COLO668 (cell line): ENCODE measurements around the gene TALDO1.

Experiments
- DNase-seq: peaks from one replicate; lab custom pipeline; 2025; ENCODE audit not compliant: unreplicated experiment; lab: John Stamatoyannopoulos, UW

Gene TALDO1

DNA sequence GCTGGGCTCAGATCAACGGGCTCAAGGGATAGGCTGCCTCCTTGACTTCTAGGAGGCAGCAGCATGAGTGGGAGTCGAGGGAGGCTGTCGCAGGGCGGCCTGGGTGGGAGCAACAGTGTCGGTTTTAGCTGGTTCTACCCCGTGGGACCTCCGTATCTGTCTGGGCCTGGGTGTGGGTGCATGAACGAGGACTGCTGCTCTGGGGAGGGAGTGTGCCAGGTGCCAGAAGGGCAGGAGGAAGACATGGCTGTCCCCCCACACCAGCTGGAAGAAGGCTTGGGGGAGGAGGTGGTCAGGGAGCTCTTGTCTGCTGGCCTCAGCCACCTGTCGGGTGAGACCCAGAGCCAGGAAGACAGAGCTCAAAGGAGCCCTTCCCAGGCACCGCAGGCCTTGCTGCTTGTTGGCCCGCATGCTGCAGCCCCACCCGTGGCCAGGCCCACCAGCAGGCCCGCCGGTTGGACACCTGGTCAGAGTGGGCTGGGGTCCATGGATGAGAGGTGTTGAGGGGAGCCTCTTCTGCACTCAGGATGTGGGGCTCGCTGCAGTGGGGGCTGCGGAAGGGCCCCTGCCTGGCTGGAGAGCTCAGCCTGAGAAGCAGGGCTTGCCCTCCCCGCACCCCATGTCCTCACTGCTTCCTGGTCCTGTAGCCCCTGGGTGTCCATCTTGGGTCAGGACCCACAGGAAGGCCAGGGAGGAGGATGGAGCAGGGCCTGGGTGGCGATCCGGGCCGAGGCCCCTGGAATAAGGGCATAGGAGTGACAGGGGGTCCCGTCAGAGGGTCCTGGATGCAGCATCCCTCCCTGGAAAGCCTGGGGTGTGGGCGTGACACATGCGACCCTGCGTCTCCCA is 39.2 kb downstream of the TALDO1 start:
- no peak for DNase-seq

DNA sequence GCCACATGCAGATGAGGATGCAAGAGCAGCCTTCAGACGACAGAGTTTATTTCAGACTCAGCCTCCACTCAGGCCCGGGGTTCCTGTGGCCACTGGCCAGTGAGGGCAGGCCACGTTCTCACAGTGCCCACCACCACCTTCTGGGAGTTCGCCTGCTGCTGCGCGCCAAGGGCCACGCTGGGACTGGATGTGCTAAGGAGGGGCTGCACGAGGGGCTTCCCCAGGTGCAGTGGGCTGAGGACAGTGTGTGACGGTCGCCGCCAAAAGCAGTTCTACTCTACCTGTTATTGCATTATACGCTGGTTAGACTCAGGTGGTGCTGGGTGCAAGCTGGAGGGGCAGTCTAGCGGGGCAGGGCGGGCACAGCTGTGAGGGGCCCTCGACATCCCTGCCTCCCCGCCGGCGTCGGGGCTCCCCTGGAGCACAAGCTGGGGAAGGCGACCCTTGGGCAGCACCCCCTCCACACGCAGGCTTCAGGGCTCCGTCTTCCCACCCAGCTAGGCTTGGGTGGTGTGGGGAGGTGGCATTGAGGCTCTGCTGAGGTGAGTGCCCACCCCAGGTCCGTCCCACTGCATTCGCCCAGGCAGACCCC is 39.9 kb downstream of the TALDO1 start:
- DNase-seq = no peak

DNA sequence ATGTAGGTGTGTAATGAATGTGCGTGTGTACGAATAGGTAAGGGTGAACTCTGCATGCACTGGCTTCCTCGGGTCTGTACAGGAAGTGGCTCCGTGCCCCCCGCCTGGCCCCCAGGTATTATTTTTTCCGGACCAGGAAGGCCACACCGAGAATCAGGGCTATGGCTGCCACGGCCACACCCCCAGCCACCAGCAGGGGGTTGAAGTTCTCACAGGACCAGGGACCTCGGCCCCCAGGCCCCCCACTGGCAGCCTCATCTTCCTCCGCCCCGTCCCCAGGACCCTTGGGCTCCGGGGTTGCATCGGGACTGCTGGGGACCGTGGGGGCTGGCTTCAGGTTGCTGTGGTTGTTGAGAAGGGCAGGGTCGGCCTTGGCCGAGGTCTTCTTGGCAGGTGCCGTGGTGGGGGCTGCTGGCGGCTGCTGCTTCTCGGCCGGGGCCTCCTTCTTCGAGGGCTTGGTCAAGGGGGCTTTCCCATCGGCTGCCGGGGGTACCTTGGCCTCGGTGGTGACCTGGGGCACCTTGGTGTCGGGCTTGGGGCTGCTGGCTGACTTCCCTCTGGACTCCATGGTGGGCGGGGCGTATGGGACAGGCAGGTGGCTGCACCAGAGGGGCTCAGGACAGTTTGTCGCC is 40.9 kb downstream of the TALDO1 start:
- no peak for DNase-seq

DNA sequence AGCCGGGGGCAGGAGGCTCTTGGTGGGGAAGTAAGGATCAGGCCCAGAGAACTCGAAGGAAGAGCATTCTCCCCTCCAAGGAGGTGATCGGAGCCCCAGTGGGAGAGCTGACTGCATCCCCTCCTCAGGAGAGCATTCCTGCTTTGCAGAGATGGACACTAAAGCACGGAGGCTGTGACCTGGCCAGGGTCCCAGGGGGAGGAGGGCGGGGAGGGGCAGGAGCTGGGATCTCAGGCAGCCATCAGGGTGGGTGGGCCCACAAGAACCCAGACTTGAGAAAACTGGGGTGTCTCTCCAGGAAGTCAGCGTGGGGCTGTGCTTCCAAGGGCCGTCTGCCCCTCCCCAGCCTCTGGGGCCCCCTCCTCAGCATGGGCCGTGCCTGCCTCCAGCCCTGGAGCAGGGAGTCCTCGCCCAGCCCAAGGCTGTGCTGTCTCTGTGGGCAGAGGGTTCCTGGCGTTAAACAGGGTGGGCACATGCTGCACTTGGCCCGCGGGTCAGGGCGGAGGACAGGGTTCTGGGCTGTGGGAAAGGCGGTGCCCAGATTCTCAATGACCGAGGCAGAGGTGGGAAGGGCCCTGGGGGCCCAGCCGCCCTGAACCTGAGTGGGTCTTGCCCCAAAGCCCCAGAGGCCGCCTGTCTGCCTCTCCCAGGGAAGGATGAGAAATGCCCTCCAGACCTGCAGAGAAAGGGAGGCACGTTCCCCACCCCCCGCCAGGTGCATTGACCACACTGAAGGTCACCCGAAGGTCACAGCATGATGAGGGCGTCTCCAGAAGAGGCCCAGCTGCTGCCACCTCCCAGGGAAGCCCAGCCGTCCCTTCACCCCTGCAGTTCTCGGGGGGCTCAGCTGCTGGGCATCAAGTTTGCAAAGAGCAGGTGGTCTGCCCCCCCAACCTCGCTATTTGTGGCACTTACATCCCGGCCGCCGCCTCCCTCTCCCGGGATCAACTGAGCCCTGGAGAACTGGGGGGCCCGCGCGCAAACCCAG is 42.0 kb downstream of the TALDO1 start:
- DNase-seq = peak; percentile 13

DNA sequence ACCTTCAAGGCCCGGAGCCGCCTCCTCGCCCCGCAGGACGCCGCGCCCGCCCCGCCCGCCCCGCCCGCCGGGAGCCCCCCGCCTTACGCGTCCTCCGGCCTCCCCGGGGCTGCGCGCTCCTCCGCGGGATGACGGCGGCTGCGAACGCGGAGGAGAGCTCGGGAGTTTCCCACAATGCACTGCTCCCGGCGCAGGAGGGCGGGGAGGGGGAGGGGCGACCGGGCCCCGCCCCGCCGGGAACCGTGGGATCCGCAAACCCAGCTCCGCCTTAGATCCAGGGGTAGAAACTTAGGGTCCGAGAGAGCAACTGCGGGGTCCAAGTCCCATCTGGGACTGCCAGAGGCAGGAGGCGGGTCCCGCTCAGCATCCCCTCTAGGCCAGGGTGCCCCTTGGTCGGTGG is 42.7 kb downstream of the TALDO1 start, which contains the start of gene CEND1:
Gene CEND1, minus strand, starts transcription at position 148 of the 400 bp plus-strand sequence. CDS start 1,514 bp downstream, outside the sequence.
- DNase-seq = peak; percentile 37

GRCh38 chr11:790721-791564 is 43.7 kb downstream of the TALDO1 start:
- DNase-seq = no peak

GRCh38 chr11:791658-792534 is 44.6 kb downstream of the TALDO1 start:
- DNase-seq = no peak

DNA sequence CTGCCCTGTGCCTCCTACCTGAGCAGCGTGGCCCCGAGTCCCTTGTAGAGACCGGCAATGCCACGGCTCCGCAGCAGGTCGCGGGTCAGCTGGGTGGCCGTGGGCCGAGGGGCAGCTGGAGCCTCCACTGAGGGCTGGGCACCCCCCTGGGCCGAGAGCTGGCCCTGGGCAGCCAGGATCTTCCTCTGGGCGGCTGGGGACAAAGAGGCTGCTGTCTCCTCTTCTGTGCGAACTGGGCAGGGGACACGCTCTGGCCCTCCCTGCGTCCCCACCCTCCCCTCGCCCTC is 45.2 kb downstream of the TALDO1 start:
- DNase-seq = no peak

DNA sequence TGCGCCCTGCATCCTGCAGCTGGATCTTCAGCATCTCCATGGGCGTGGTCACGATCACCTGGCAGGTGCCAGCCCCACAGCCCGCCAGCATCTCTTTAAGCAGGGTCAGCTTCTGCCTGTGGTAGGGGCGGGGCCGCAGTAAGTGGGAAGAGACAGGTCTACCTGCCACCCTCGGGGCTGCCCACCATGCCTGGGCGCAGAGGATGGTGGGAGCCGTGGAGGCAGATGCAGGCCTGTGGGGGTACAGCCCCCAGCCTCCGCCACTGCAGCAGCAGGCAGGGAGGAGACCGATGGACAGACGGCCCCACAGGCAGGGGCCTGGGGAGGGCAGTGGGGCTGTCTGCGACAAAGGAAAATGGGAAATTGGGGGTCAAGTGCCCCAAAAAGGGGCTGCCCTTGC is 45.6 kb downstream of the TALDO1 start:
- peak; percentile 39 for DNase-seq

- DNase-seq = no peak
Measured at GRCh38 chr11:793556-793955, 46.3 kb downstream of the TALDO1 start.

- no peak for DNase-seq
Measured at GRCh38 chr11:794013-794765, 46.9 kb downstream of the TALDO1 start.

- peak; percentile 5 for DNase-seq
Measured at GRCh38 chr11:794766-795633, 47.7 kb downstream of the TALDO1 start.

DNA sequence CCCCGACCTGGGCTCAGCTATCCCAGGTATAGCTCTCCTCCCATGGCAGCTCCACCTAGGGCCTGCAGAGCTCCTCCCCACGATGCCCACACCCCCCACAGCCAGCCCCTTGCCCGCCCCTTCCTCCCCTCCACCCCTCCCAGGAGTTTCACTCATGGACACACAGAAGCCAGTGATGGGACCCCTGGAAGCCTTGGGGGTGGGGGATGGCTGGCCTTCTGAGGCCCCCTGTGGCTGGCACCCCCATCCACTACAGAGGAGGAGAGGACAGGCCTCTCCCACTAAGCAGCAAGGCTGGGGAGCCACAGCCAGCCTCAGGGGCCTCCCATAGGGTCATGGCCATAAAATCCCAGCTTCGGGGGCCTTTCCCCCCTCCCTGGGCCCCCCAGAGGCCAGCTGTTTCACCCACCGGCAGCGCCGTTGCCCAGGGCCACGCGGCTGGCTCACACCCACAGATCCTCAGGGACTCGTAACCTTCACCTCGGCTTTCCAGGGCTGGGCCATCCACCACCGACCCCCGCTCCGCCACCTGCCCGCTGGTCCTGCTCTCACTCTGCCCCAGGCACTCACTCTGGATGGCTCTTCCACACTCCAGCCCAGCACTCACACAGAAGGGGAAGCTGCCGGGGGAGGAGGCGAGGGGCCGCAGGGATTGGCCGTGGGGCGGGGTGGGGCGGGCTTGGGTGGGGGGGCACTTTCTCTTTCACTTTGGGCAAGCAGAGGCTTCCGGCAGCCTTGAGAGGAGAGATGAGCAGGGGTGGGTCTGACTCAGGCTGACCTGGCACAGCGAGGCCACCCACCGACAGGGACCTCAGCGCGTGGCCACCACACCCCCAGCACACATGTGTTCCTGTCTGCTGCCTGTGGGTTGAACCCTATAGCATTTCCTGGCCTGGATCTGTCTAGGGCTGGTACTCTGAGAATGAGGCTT is 48.6 kb downstream of the TALDO1 start:
- DNase-seq = peak; percentile 54

DNA sequence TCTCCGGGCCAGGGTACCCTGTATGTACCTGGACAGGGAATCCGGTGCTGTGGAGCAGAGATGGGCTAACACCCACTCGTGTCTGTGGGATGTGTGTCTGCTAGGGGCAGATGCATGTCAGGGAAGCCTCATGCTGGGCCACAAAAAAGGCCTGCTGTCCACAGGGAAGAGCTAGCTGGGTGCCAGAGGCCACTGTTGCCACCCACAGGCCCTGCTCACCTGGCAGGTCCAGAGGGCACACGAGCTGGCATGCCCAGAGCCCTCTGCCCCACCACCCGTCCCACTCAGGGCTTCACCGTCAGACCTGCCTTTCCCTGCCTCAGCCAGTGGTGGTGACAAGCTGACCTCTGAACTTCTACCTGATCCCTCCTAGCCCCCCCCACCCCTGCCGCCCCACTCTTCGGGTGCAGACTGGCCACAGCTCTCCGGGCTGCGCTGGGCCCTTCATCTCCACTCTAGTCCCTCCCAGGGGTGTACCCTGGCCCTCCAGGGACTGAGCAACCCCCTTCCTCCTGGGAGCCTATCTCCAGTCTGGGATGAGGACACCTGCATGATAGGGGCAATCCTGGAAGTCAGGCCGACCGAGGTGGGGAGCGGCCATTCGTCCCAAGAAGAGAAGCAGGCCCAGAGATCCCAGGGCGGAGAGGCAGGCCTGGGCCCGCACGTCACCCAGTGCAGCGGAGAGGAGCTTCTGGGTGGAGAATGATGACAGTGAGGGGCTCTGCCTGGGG is 49.5 kb downstream of the TALDO1 start:
- no peak for DNase-seq

DNA sequence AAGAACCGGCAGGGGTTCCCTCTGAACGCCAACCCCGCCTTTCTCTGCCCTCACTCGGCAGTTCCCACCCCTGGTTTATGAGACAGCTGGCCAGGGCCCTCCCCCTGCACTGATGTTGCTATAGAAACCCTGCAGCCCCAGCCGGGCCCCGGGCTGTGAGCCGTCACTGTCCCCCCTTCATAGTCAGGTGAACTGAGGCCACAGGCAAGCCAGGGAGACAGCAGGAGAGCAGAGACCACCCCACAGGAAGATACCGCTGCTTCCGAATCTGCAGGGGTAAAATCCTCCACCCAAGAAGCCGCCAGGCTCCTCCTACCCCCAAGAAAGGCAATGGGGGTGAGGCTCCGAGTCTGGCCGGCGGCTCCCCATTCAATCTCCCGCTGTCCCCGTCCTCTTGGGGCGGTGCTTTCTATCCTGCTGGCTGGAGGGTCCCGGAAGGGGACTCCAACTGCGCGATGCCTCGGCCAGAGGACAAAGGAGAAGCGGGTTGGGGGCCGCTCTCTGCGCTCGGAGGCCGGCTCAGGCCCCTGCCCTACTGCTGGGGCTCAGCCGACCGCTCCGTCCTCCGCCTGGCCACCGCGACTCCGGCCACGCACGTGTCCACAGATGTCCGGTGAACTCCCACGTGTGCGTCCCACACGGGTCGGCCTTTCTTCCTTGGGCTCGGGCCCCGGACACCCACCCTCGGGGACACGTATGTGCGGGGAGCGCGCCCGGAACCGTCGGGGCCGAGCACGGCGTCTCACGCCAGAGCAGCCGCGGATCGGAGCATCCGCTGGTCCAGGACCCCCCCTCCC is 50.2 kb downstream of the TALDO1 start:
- peak; percentile 63 for DNase-seq
